GM12878 (cell line): Measurements from ENCODE around the gene ZFP14.

Experiments
- CBFB ChIP-seq: IDR thresholded peaks from 2 replicates; pipeline ENCODE4 v1.6.1; 2016; ENCODE audit warnings: antibody characterized with exemption, low read depth
- CEBPB ChIP-seq, 2 experiments: fragments of 150-350 bp in 1 of 2; IDR thresholded peaks; 2 replicates each; pipeline ENCODE4 v1.6.1; 2012 to 2014; ENCODE audit warnings: low read depth in 2 of 2, low read length in 2 of 2, borderline replicate concordance in 1 of 2, inconsistent platforms in 1 of 2
- CHD4 ChIP-seq: fragments of 200-600 bp; sonication (generic); IDR thresholded peaks from 2 replicates; pipeline ENCODE4 v1.6.1; 2016; ENCODE audit warnings: mild to moderate bottlenecking
- CREB1 ChIP-seq: IDR thresholded peaks from 2 replicates; pipeline ENCODE4 v1.6.1; 2012; ENCODE audit warnings: low read depth, mild to moderate bottlenecking, inconsistent platforms
- EZH2 ChIP-seq: IDR thresholded peaks from 2 replicates; pipeline ENCODE4 v1.6.1; 2012; ENCODE audit warnings: low read depth, mild to moderate bottlenecking, control low read depth, inconsistent platforms, low read length, borderline replicate concordance; ENCODE audit not compliant: control insufficient read depth
- FOXM1 ChIP-seq: IDR thresholded peaks from 2 replicates; pipeline ENCODE4 v1.6.1; 2012; ENCODE audit warnings: low read depth, mild to moderate bottlenecking, inconsistent platforms, low read length, moderate library complexity
- MYC ChIP-seq: IDR thresholded peaks from 2 replicates; pipeline ENCODE4 v1.6.1; 2011; ENCODE audit warnings: mild to moderate bottlenecking, low read length, moderate library complexity, inconsistent platforms; ENCODE audit not compliant: insufficient read depth, insufficient replicate concordance, insufficient read length, severe bottlenecking
- POLR2A ChIP-seq: IDR thresholded peaks from 2 replicates; pipeline ENCODE4 v1.6.1; 2011; ENCODE audit warnings: low read depth, mild to moderate bottlenecking, low read length
- POLR2AphosphoS2 ChIP-seq: IDR thresholded peaks from 2 replicates; pipeline ENCODE4 v1.6.1; 2011; ENCODE audit warnings: low read depth, mild to moderate bottlenecking, low read length, improper control_type of control experiment, moderate library complexity
- RUNX3 ChIP-seq: IDR thresholded peaks from 2 replicates; pipeline ENCODE4 v1.6.1; 2012; ENCODE audit warnings: low read length, inconsistent platforms
- YY1 ChIP-seq: IDR thresholded peaks from 2 replicates; pipeline ENCODE4 v1.6.1; 2011; ENCODE audit warnings: low read depth, mild to moderate bottlenecking, low read length
- TF ChIP-seq, protein P1 (sequence below), 3 experiments: IDR thresholded peaks in 2 of 3; conservative IDR thresholded peaks in 1 of 3; 2 replicates each; pipeline ENCODE4 v1.5.1; 2011; ENCODE audit warnings: low read depth in 3 of 3, low read length in 3 of 3, mild to moderate bottlenecking in 3 of 3, control low read depth in 2 of 3, moderate library complexity in 2 of 3, inconsistent platforms in 1 of 3, mixed read lengths in 1 of 3; ENCODE audit not compliant: control insufficient read depth in 2 of 3, insufficient read depth in 1 of 3; ENCODE audit errors: extremely low read depth in 1 of 3
- TF ChIP-seq, protein P2 (sequence below): fragments of 450-650 bp; IDR thresholded peaks from 2 replicates; pipeline ENCODE4 v1.6.1; 2017; ENCODE audit warnings: mild to moderate bottlenecking, moderate library complexity
- TF ChIP-seq, protein P3 (sequence below): IDR thresholded peaks from 2 replicates; pipeline ENCODE4 v1.6.1; 2012; ENCODE audit warnings: low read depth, low read length, improper control_type of control experiment

DNA sequence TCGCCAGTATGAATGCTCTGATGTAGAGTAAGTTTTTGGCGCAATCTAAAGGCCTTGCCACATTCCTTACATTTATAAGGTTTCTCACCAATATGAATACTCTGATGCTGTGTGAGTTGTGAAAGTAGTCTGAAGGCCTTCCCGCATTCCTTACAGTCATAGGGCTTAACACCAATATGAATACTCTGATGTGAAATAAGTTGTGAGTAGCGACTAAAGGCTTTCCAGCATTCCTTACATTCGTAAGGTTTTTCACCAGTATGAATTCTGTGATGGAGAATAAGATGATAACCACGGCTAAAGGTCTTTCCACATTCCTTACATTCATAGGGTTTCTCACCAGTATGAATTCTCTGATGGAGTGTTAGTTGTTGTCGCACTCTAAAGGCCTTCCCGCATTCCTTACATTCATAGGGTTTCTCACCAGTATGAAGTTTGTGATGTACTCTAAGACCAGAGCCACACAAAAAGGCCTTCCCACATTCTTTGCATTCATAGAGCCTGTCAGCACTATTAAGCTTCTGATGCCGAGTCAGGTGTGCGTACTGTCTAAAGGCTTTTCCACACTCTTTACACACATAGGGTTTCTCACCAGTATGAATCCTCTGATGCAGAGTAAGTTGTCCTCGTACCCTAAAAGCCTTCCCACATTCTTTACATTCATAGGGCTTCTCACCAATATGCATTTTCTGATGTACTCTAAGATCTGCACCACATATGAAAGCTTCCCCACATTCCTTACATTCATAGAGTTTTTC is 14.1 kb upstream of the ZFP14 start:
- TF ChIP-seq FOXM1 (no peak), POLR2A (no peak), CBFB (no peak), RUNX3 (no peak), CREB1 (no peak), YY1 (no peak), EZH2 (no peak), POLR2AphosphoS2 (no peak), CEBPB (IDR thresholded peaks at IDR 0.05; ENCODE audit: borderline replicate concordance in 1 of 2, low read depth in 2 of 2, low read length in 2 of 2) (no peak), MYC (no peak), CHD4 (no peak)
- TF ChIP-seq, protein P1, sequence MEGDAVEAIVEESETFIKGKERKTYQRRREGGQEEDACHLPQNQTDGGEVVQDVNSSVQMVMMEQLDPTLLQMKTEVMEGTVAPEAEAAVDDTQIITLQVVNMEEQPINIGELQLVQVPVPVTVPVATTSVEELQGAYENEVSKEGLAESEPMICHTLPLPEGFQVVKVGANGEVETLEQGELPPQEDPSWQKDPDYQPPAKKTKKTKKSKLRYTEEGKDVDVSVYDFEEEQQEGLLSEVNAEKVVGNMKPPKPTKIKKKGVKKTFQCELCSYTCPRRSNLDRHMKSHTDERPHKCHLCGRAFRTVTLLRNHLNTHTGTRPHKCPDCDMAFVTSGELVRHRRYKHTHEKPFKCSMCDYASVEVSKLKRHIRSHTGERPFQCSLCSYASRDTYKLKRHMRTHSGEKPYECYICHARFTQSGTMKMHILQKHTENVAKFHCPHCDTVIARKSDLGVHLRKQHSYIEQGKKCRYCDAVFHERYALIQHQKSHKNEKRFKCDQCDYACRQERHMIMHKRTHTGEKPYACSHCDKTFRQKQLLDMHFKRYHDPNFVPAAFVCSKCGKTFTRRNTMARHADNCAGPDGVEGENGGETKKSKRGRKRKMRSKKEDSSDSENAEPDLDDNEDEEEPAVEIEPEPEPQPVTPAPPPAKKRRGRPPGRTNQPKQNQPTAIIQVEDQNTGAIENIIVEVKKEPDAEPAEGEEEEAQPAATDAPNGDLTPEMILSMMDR (IDR thresholded peaks at IDR 0.05 in 2 of 3, conservative IDR thresholded peaks at IDR 0.05 in 1 of 3; ENCODE audit: control insufficient read depth in 2 of 3, extremely low read depth in 1 of 3, insufficient read depth in 1 of 3, low read depth in 3 of 3, low read length in 3 of 3), result no peak
- TF ChIP-seq, protein P2, sequence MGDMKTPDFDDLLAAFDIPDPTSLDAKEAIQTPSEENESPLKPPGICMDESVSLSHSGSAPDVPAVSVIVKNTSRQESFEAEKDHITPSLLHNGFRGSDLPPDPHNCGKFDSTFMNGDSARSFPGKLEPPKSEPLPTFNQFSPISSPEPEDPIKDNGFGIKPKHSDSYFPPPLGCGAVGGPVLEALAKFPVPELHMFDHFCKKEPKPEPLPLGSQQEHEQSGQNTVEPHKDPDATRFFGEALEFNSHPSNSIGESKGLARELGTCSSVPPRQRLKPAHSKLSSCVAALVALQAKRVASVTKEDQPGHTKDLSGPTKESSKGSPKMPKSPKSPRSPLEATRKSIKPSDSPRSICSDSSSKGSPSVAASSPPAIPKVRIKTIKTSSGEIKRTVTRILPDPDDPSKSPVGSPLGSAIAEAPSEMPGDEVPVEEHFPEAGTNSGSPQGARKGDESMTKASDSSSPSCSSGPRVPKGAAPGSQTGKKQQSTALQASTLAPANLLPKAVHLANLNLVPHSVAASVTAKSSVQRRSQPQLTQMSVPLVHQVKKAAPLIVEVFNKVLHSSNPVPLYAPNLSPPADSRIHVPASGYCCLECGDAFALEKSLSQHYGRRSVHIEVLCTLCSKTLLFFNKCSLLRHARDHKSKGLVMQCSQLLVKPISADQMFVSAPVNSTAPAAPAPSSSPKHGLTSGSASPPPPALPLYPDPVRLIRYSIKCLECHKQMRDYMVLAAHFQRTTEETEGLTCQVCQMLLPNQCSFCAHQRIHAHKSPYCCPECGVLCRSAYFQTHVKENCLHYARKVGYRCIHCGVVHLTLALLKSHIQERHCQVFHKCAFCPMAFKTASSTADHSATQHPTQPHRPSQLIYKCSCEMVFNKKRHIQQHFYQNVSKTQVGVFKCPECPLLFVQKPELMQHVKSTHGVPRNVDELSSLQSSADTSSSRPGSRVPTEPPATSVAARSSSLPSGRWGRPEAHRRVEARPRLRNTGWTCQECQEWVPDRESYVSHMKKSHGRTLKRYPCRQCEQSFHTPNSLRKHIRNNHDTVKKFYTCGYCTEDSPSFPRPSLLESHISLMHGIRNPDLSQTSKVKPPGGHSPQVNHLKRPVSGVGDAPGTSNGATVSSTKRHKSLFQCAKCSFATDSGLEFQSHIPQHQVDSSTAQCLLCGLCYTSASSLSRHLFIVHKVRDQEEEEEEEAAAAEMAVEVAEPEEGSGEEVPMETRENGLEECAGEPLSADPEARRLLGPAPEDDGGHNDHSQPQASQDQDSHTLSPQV, result no peak
- TF ChIP-seq, protein P3, sequence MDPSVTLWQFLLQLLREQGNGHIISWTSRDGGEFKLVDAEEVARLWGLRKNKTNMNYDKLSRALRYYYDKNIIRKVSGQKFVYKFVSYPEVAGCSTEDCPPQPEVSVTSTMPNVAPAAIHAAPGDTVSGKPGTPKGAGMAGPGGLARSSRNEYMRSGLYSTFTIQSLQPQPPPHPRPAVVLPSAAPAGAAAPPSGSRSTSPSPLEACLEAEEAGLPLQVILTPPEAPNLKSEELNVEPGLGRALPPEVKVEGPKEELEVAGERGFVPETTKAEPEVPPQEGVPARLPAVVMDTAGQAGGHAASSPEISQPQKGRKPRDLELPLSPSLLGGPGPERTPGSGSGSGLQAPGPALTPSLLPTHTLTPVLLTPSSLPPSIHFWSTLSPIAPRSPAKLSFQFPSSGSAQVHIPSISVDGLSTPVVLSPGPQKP, result no peak
